Trophoblast cell (in vitro differentiated cells and primary cell): ENCODE results near the gene GPR152.

Experiments used
- DNase-seq, 2 donors: peaks; one replicate each; pipeline ENCODE4 v3.0.0-alpha.2; 2016
- H2AFZ ChIP-seq: 2 replicates; pipeline ENCODE4 v1.6.1; 2013; ENCODE audit warnings: low read length, moderate library complexity, mild to moderate bottlenecking; ENCODE audit not compliant: insufficient read depth, poor library complexity
- H2AK5ac ChIP-seq: 2 replicates; pipeline ENCODE4 v1.6.1; 2013; ENCODE audit warnings: mild to moderate bottlenecking, low read length
- H2BK120ac ChIP-seq: 2 replicates; pipeline ENCODE4 v1.6.1; 2013; ENCODE audit warnings: low read length, mild to moderate bottlenecking, moderate library complexity; ENCODE audit not compliant: insufficient read depth, poor library complexity
- H2BK12ac ChIP-seq: 2 replicates; pipeline ENCODE4 v1.6.1; 2013; ENCODE audit warnings: mild to moderate bottlenecking, low read length, moderate library complexity
- H2BK5ac ChIP-seq: 2 replicates; pipeline ENCODE4 v1.6.1; 2013; ENCODE audit warnings: low read length, low read depth, moderate library complexity, mild to moderate bottlenecking; ENCODE audit not compliant: poor library complexity
- H3K14ac ChIP-seq: 2 replicates; pipeline ENCODE4 v1.6.1; 2013; ENCODE audit warnings: mild to moderate bottlenecking, low read length
- H3K18ac ChIP-seq: 2 replicates; pipeline ENCODE4 v1.6.1; 2013; ENCODE audit warnings: mild to moderate bottlenecking, low read length
- H3K23ac ChIP-seq: 2 replicates; pipeline ENCODE4 v1.6.1; 2013; ENCODE audit warnings: low read length
- H3K27ac ChIP-seq: 2 replicates; pipeline ENCODE4 v1.5.1; 2013; ENCODE audit warnings: low read depth, mild to moderate bottlenecking, inconsistent platforms, low read length, moderate library complexity
- H3K27me3 ChIP-seq: 2 replicates; pipeline ENCODE4 v1.6.1; 2013; ENCODE audit warnings: inconsistent platforms, mild to moderate bottlenecking, low read length, moderate library complexity; ENCODE audit not compliant: insufficient read depth
- H3K36me3 ChIP-seq, 2 experiments: 1 replicate in 1 of 2; 2 replicates in 1 of 2; pipeline ENCODE4 v1.6.1; 2013; ENCODE audit warnings: low read length in 2 of 2, mild to moderate bottlenecking in 2 of 2, moderate library complexity in 1 of 2; ENCODE audit not compliant: insufficient read depth in 2 of 2, control insufficient read depth in 1 of 2
- H3K4ac ChIP-seq: 2 replicates; pipeline ENCODE4 v1.6.1; 2013; ENCODE audit warnings: low read depth, mild to moderate bottlenecking, low read length, moderate library complexity
- H3K4me1 ChIP-seq, 2 experiments: 1 replicate in 1 of 2; 2 replicates in 1 of 2; pipeline ENCODE4 v1.6.1; 2013; ENCODE audit warnings: low read length in 2 of 2, mild to moderate bottlenecking in 2 of 2, moderate library complexity in 1 of 2; ENCODE audit not compliant: insufficient read depth in 2 of 2, control insufficient read depth in 1 of 2
- H3K4me2 ChIP-seq: 2 replicates; pipeline ENCODE4 v1.6.1; 2013; ENCODE audit warnings: inconsistent platforms, mild to moderate bottlenecking, low read length, moderate library complexity
- H3K4me3 ChIP-seq: 2 replicates; pipeline ENCODE4 v1.5.1; 2013; ENCODE audit warnings: mild to moderate bottlenecking, low read depth, low read length, inconsistent platforms
- H3K79me1 ChIP-seq: one replicate; pipeline ENCODE4 v1.6.1; 2013; ENCODE audit warnings: low read length
- H3K79me2 ChIP-seq: 2 replicates; pipeline ENCODE4 v1.6.1; 2013; ENCODE audit warnings: low read length, mild to moderate bottlenecking; ENCODE audit not compliant: control insufficient read depth, insufficient read depth, poor library complexity
- H3K9ac ChIP-seq: 2 replicates; pipeline ENCODE4 v1.6.1; 2013; ENCODE audit warnings: mild to moderate bottlenecking, low read length
- H3K9me3 ChIP-seq: 2 replicates; pipeline ENCODE4 v1.6.1; 2013; ENCODE audit warnings: low read depth, mild to moderate bottlenecking, control low read depth, inconsistent platforms, low read length; ENCODE audit not compliant: insufficient read depth
- H4K12ac ChIP-seq: 2 replicates; pipeline ENCODE4 v1.6.1; 2013; ENCODE audit warnings: low read depth, mild to moderate bottlenecking, low read length, moderate library complexity
- H4K8ac ChIP-seq: 2 replicates; pipeline ENCODE4 v1.6.1; 2013; ENCODE audit warnings: low read depth, mild to moderate bottlenecking, low read length, moderate library complexity
- H4K91ac ChIP-seq: one replicate; pipeline ENCODE4 v1.6.1; 2013; ENCODE audit warnings: low read depth, mild to moderate bottlenecking, low read length, moderate library complexity
- WGBS: extraction: QIAGEN DNeasy Blood & Tissue Kit; methylation state at CpG from one replicate; pipeline ENCODE4 v1.1.7; 2013; ENCODE audit warnings: missing lambda C conversion rate; ENCODE audit not compliant: insufficient read length, insufficient coverage; ENCODE audit errors: extremely low coverage; 5-methylcytosine and 5-hydroxymethylcytosine counted together

Gene GPR152

GRCh38 chr11:67451658-67451976, 912 bp downstream of the GPR152 start:
- Histone ChIP-seq H3K79me2 (no peaks in the 10 kb centered on the region), H2BK120ac (no peak overlapping the region), H4K12ac (no peak overlapping the region), H3K18ac (no peak overlapping the region), H3K4me2 (no peak overlapping the region), H2BK5ac (no peak overlapping the region), H3K23ac (no peak overlapping the region), H2BK12ac (no peak overlapping the region), H2AFZ (no peak overlapping the region), H3K4me3 (no peak overlapping the region), H3K4ac (no peak overlapping the region), H3K27me3 (no peaks in the 10 kb centered on the region), H3K27ac (no peak overlapping the region), H3K4me1 (no peaks in the 10 kb centered on the region), H3K9me3 (peaks cover 4% of the 10 kb centered on the region), H3K9ac (no peak overlapping the region), H3K36me3 (no peaks in the 10 kb centered on the region), H3K79me1 (peaks cover 3% of the 10 kb centered on the region), H4K91ac (no peak overlapping the region), H3K14ac (no peak overlapping the region), H2AK5ac (no peak overlapping the region), H4K8ac (no peak overlapping the region)
- no CpG with 5 or more reads among the region's 14 CpGs for WGBS
- DNase-seq = no peak

DNA sequence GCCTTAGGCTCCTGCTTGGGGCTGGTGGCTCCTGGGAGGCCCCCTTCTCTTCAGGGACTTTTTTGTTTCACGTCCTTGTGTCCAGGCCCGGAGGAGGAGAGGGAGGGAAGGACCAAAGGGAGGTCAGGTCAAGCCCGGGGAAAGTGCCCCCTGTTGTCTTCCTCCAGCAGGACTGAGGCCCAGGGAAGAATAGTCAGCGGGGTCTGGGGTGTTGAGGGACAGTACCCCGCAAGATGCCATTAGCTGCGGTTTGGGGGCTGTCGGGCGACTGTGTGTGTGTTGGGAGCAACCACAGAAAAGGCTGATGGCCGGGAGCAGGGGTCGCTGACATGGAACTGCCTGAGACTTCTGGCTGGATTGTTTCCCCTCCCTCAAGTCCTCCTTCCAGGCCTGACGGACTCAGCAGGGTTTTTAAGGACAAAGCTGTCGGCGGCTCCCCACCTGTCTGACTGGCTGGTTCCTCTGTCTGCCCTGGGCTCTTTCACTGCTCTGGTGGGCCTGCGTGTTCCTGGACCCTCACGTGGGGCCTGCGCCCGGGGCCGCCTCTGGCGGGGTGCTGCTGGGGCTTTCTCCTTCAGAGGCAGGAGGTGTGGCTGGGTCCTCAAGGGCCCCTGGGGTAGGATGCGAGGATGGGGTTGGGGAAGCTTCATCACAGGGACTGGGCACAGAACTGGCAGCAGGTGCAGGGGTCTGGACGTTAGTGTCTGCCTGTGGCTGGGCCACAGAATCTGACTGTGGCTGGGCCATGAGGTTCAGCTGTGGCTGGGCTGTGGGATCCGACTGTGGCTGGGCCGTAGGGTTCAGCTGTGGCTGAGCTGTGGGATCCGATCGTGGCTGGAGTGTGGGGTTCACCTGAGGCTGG, 1.5 kb downstream of the GPR152 start:
- no peak overlapping the region for H3K14ac ChIP-seq
- no peak overlapping the region for H3K4me3 ChIP-seq
- peaks cover 3% of the 10 kb centered on the region for H3K79me1 ChIP-seq
- DNase-seq = no peak
- no peak overlapping the region for H2AK5ac ChIP-seq
- H3K27me3 ChIP-seq = no peaks in the 10 kb centered on the region
- H2BK120ac ChIP-seq = no peak overlapping the region
- no peak overlapping the region for H3K27ac ChIP-seq
- H4K91ac ChIP-seq = no peak overlapping the region
- no peak overlapping the region for H4K12ac ChIP-seq
- H3K4me1 ChIP-seq = no peaks in the 10 kb centered on the region
- H3K4me2 ChIP-seq = no peak overlapping the region
- no peak overlapping the region for H3K18ac ChIP-seq
- H2BK12ac ChIP-seq = no peak overlapping the region
- no CpG with 5 or more reads among the region's 25 CpGs for WGBS
- H4K8ac ChIP-seq = no peak overlapping the region
- H3K9me3 ChIP-seq = peaks cover 4% of the 10 kb centered on the region
- no peak overlapping the region for H2BK5ac ChIP-seq
- no peak overlapping the region for H3K23ac ChIP-seq
- no peaks in the 10 kb centered on the region for H3K79me2 ChIP-seq
- H2AFZ ChIP-seq = no peak overlapping the region
- H3K9ac ChIP-seq = no peak overlapping the region
- no peak overlapping the region for H3K4ac ChIP-seq
- H3K36me3 ChIP-seq = no peaks in the 10 kb centered on the region

GRCh38 chr11:67449116-67449844, 3.2 kb downstream of the GPR152 start:
- no peak overlapping the region for H3K4me2 ChIP-seq
- no peak overlapping the region for H3K9ac ChIP-seq
- H3K4me3 ChIP-seq = no peak overlapping the region

DNA sequence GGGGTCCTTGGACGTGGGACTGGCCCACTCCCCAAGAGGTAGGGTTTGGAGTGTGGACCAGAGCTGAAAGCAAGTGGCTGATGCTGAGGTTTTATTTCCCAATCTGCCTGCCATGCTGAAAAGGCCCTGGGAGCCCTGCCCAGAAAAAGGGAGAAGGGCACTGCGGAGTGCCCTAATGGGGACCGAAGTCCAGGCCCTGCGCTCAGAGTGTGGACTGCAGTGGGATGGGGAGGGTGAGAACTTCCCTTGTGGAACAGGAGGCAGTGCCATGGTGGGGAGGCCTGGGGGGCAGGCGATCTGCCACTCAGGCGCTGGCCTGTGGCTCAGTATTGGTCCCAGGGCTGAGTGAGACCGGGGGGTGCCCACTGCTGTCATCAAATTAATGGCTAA, 4.3 kb downstream of the GPR152 start:
- no peak for DNase-seq

More at GRCh38 chr11:67449116-67449844, 3.2 kb downstream of the GPR152 start:
- Histone ChIP-seq H4K12ac (no peak overlapping the region), H3K14ac (no peak overlapping the region), H3K18ac (no peak overlapping the region), H2AK5ac (no peak overlapping the region), H3K4ac (no peak overlapping the region), H2AFZ (no peak overlapping the region), H2BK120ac (no peak overlapping the region), H3K27ac (no peak overlapping the region), H3K79me1 (peaks cover 3% of the 10 kb centered on the region), H3K9me3 (peaks cover 4% of the 10 kb centered on the region), H4K8ac (no peak overlapping the region), H2BK5ac (no peak overlapping the region), H2BK12ac (no peak overlapping the region), H3K4me1 (no peaks in the 10 kb centered on the region), H3K79me2 (no peaks in the 10 kb centered on the region), H3K36me3 (no peaks in the 10 kb centered on the region), H3K27me3 (no peaks in the 10 kb centered on the region), H3K23ac (no peak overlapping the region), H4K91ac (no peak overlapping the region)
- DNase-seq = no peak
- no CpG with 5 or more reads among the region's 9 CpGs for WGBS

More for the DNA sequence above, 4.3 kb downstream of the GPR152 start:
- Histone ChIP-seq H3K27me3 (no peaks in the 10 kb centered on the region), H3K36me3 (no peaks in the 10 kb centered on the region), H4K8ac (no peak overlapping the region), H2BK5ac (no peak overlapping the region), H4K91ac (no peak overlapping the region), H3K18ac (no peak overlapping the region), H3K4me1 (no peaks in the 10 kb centered on the region), H3K9ac (no peak overlapping the region), H3K27ac (no peak overlapping the region), H3K4me2 (no peak overlapping the region), H3K9me3 (peaks cover 4% of the 10 kb centered on the region), H2BK120ac (no peak overlapping the region), H2AK5ac (no peak overlapping the region), H2AFZ (no peak overlapping the region), H2BK12ac (no peak overlapping the region), H3K14ac (no peak overlapping the region), H4K12ac (no peak overlapping the region), H3K4ac (no peak overlapping the region), H3K79me2 (no peaks in the 10 kb centered on the region), H3K4me3 (no peak overlapping the region), H3K23ac (no peak overlapping the region), H3K79me1 (peaks cover 5% of the 10 kb centered on the region)
- no CpG with 5 or more reads among the region's 7 CpGs for WGBS
